Mammary epithelial cell (primary cell): ENCODE data around the gene FOXS1.

Experiments used
- CTCF ChIP-seq, 2 donors: IDR thresholded peaks in 1 of 2; conservative IDR thresholded peaks in 1 of 2; 2 replicates each; pipeline ENCODE4 v1.5.1; 2011 to 2012; ENCODE audit warnings: inconsistent platforms in 2 of 2, low read length in 2 of 2, mild to moderate bottlenecking in 2 of 2, control low read depth in 1 of 2, low read depth in 1 of 2; ENCODE audit not compliant: insufficient read depth in 1 of 2; ENCODE audit errors: extremely low read depth in 1 of 2
- EZH2 ChIP-seq: IDR thresholded peaks from 2 replicates; pipeline ENCODE4 v1.6.1; 2012; ENCODE audit warnings: low read length, inconsistent platforms, borderline replicate concordance

GRCh38 chr20:31816221-31816620 lies 29.2 kb downstream of the FOXS1 start:
- TF ChIP-seq CTCF (conservative IDR thresholded peaks at IDR 0.05 in 1 of 2, IDR thresholded peaks at IDR 0.05 in 1 of 2; ENCODE audit: extremely low read depth in 1 of 2, insufficient read depth in 1 of 2, low read depth in 1 of 2, low read length in 2 of 2) (no peak), EZH2 (no peak)
